HPDE6-E6E7 (cell line): ENCODE data around the gene PRR22.

Experiments used
- DNase-seq: peaks from one replicate; pipeline ENCODE4 v3.0.0; 2011; ENCODE audit warnings: missing footprints; ENCODE audit errors: extremely low spot score

The PRR22 gene

GRCh38 chr19:5784581-5785147 lies at the start of gene PRR22:
TSS of gene PRR22 (minus strand) at chr19:5784746. CDS start at chr19:5784660, 86 bp downstream.
- no peak for DNase-seq

- DNase-seq = no peak
These were observed 48.1 kb upstream of the PRR22 start for GRCh38 chr19:5832527-5833216.

- DNase-seq = no peak
These were observed 47.5 kb upstream of the PRR22 start for GRCh38 chr19:5832061-5832460.

- no peak for DNase-seq
These were observed 46.6 kb upstream of the PRR22 start for GRCh38 chr19:5831159-5831558.

GRCh38 chr19:5829567-5830310 lies 45.2 kb upstream of the PRR22 start:
- DNase-seq = no peak

GRCh38 chr19:5828661-5829566 lies 44.4 kb upstream of the PRR22 start:
- DNase-seq = no peak

GRCh38 chr19:5827891-5828660 lies 43.5 kb upstream of the PRR22 start:
- peak; percentile 94 for DNase-seq

- no peak for DNase-seq
These were observed 42.9 kb upstream of the PRR22 start for GRCh38 chr19:5827342-5827890.

GRCh38 chr19:5826531-5827341 lies 42.2 kb upstream of the PRR22 start:
- DNase-seq = peak; percentile 48

- DNase-seq = no peak
These were observed 40.6 kb upstream of the PRR22 start for GRCh38 chr19:5825178-5825577.

GRCh38 chr19:5824751-5825150 lies 40.2 kb upstream of the PRR22 start:
- DNase-seq = no peak

GRCh38 chr19:5823579-5824281 lies 39.2 kb upstream of the PRR22 start:
- DNase-seq = no peak

GRCh38 chr19:5822181-5822844 lies 37.8 kb upstream of the PRR22 start:
- no peak for DNase-seq

- no peak for DNase-seq
These were observed 37.1 kb upstream of the PRR22 start for GRCh38 chr19:5821521-5822180.

GRCh38 chr19:5820785-5821184 lies 36.2 kb upstream of the PRR22 start:
- DNase-seq = no peak

- no peak for DNase-seq
These were observed 34.0 kb upstream of the PRR22 start for GRCh38 chr19:5818594-5818993.

GRCh38 chr19:5817218-5817617 lies 32.7 kb upstream of the PRR22 start:
- DNase-seq = no peak

- DNase-seq = no peak
These were observed 30.3 kb upstream of the PRR22 start for GRCh38 chr19:5814852-5815246.
